Activated B cell treated with CpG ODN at 0.5 μM for 24 hours (primary cell): ENCODE data around the gene NCAM2. TPM values are rescaled to one million over a fixed set of nuclear protein-coding genes. Genes with fewer than 3 reads are reported as not detected.

ENCODE experiments used
- ATAC-seq: fragments of 200-7000 bp; cut with Tn5 transposase; one replicate; pipeline ENCODE4 v1.10.0; 2021; ENCODE audit warnings: low read depth, mild to moderate bottlenecking, moderate library complexity
- CTCF ChIA-PET: fragments of 350-600 bp; sonication (Branson Sonifier 250); formaldehyde crosslinking; loops from one replicate; lab custom pipeline; 2021; ENCODE audit warnings: antibody characterized with exemption; lab: Charles Lee
- POLR2A ChIA-PET: fragments of 350-600 bp; sonication (Branson Sonifier 250); formaldehyde crosslinking; loops from one replicate; lab custom pipeline; 2021; ENCODE audit warnings: antibody characterized with exemption; lab: Charles Lee
- DNase-seq: peaks from one replicate; pipeline ENCODE4 v3.0.0; 2022
- H3K27ac Mint-ChIP-seq: one replicate; pipeline ENCODE4 v1.8.0; 2020; ENCODE audit warnings: mixed read lengths
- H3K27me3 Mint-ChIP-seq: one replicate; pipeline ENCODE4 v1.8.0; 2021; ENCODE audit warnings: mixed read lengths
- H3K36me3 Mint-ChIP-seq: one replicate; pipeline ENCODE4 v1.8.0; 2021; ENCODE audit warnings: low read depth, mixed read lengths
- H3K4me1 Mint-ChIP-seq: one replicate; pipeline ENCODE4 v1.8.0; 2021; ENCODE audit warnings: mixed read lengths
- H3K4me3 Mint-ChIP-seq: one replicate; pipeline ENCODE4 v1.8.0; 2020; ENCODE audit warnings: mild to moderate bottlenecking, mixed read lengths
- H3K9me3 Mint-ChIP-seq: one replicate; pipeline ENCODE4 v1.8.0; 2020; ENCODE audit warnings: mixed read lengths
- CTCF ChIP-seq: fragments of 200-600 bp; IDR thresholded peaks from one replicate; pipeline ENCODE4 v1.8.0; 2022; ENCODE audit warnings: antibody characterized with exemption, mild to moderate bottlenecking
- intact Hi-C: fragments of 100-400 bp; cut with micrococcal nuclease; formaldehyde crosslinking; loops from one replicate; pipeline ENCODE4 v1.15.1; 2024
- total RNA-seq: library from RNA; stranded (reverse); gene quantifications from 2 replicates; pipeline ENCODE4 v1.2.3, GENCODE V29; 2022

The NCAM2 gene
- total RNA-seq, 1 donor from 2014 or later: not detected

GRCh38 chr21:21464684-21465083, 466.5 kb downstream of the NCAM2 start:
- ATAC-seq (no peak), DNase-seq (no peak)
- Mint-ChIP-seq H3K36me3 (no peaks in the 10 kb centered on the region), H3K4me3 (no peak overlapping the region), H3K4me1 (no peaks in the 10 kb centered on the region), H3K27ac (no peak overlapping the region), H3K9me3 (peaks cover 2% of the 10 kb centered on the region), H3K27me3 (no peaks in the 10 kb centered on the region)
- ChIA-PET POLR2A (no interaction called here), CTCF (no interaction called here)
- intact Hi-C loops: no loop called here
- no peak for TF ChIP-seq CTCF

GRCh38 chr21:21466752-21467151, 468.5 kb downstream of the NCAM2 start:
- H3K27ac Mint-ChIP-seq: no peak overlapping the region
- no peaks in the 10 kb centered on the region for H3K36me3 Mint-ChIP-seq
- no peaks in the 10 kb centered on the region for H3K9me3 Mint-ChIP-seq
- H3K4me1 Mint-ChIP-seq: no peaks in the 10 kb centered on the region
- ChIA-PET CTCF (no interaction called here), POLR2A (no interaction called here)
- TF ChIP-seq CTCF: no peak
- DNase-seq (no peak), ATAC-seq (no peak)
- no peak overlapping the region for H3K4me3 Mint-ChIP-seq
- intact Hi-C loops: no loop called here
- no peaks in the 10 kb centered on the region for H3K27me3 Mint-ChIP-seq

GRCh38 chr21:21468003-21468402, 469.8 kb downstream of the NCAM2 start:
- POLR2A ChIA-PET: no interaction called here
- no peak overlapping the region for H3K27ac Mint-ChIP-seq
- intact Hi-C loops: no loop called here
- ATAC-seq: no peak
- no peaks in the 10 kb centered on the region for H3K4me1 Mint-ChIP-seq
- H3K27me3 Mint-ChIP-seq: no peaks in the 10 kb centered on the region
- H3K4me3 Mint-ChIP-seq: no peak overlapping the region
- no peaks in the 10 kb centered on the region for H3K36me3 Mint-ChIP-seq
- CTCF ChIA-PET: no interaction called here
- no peaks in the 10 kb centered on the region for H3K9me3 Mint-ChIP-seq
- TF ChIP-seq CTCF: no peak
- no peak for DNase-seq

- peaks cover 5% of the 10 kb centered on the region for H3K9me3 Mint-ChIP-seq
- H3K27me3 Mint-ChIP-seq: no peaks in the 10 kb centered on the region
- intact Hi-C loops: no loop called here
Measured at GRCh38 chr21:21481239-21481638, 483.0 kb downstream of the NCAM2 start.

GRCh38 chr21:21508859-21509258, 510.6 kb downstream of the NCAM2 start:
- POLR2A ChIA-PET: no interaction called here

More at GRCh38 chr21:21481239-21481638, 483.0 kb downstream of the NCAM2 start:
- ChIA-PET POLR2A (no interaction called here), CTCF (no interaction called here)
- Mint-ChIP-seq H3K4me3 (no peak overlapping the region), H3K36me3 (no peaks in the 10 kb centered on the region), H3K4me1 (no peaks in the 10 kb centered on the region), H3K27ac (no peak overlapping the region)
- ATAC-seq (no peak), DNase-seq (no peak)
- TF ChIP-seq CTCF: no peak

More at GRCh38 chr21:21508859-21509258, 510.6 kb downstream of the NCAM2 start:
- Mint-ChIP-seq H3K4me3 (no peak overlapping the region), H3K9me3 (peaks cover 2% of the 10 kb centered on the region), H3K27ac (no peak overlapping the region), H3K36me3 (no peaks in the 10 kb centered on the region), H3K4me1 (no peaks in the 10 kb centered on the region), H3K27me3 (no peaks in the 10 kb centered on the region)
- TF ChIP-seq CTCF: no peak
- no peak for DNase-seq
- intact Hi-C loops: no loop called here
- CTCF ChIA-PET: no interaction called here
- no peak for ATAC-seq
